Large intestine (tissue), 3 donors: ENCODE results near the gene RPS19BP1. TPM values are rescaled to one million over a fixed set of nuclear protein-coding genes. Genes with fewer than 3 reads are reported as not detected.

Experiments
- DNase-seq, 2 donors: peaks; one replicate each; pipeline versions ENCODE4 v3.0.0 to v3.0.0-alpha.2; 2013
- H3K27ac ChIP-seq: one replicate; pipeline ENCODE4 v1.5.1; 2013; ENCODE audit warnings: low read length
- H3K27me3 ChIP-seq: 2 replicates; pipeline ENCODE4 v1.6.1; 2013; ENCODE audit warnings: low read length; ENCODE audit not compliant: control insufficient read depth, insufficient read depth
- H3K36me3 ChIP-seq: 2 replicates; pipeline ENCODE4 v1.6.1; 2013; ENCODE audit warnings: low read length; ENCODE audit not compliant: control insufficient read depth, insufficient read depth
- H3K4me1 ChIP-seq: one replicate; pipeline ENCODE4 v1.6.1; 2013; ENCODE audit warnings: low read length; ENCODE audit not compliant: control insufficient read depth, insufficient read depth
- H3K4me3 ChIP-seq: one replicate; pipeline ENCODE4 v1.5.1; 2013; ENCODE audit warnings: low read length
- H3K9me3 ChIP-seq: one replicate; pipeline ENCODE4 v1.6.1; 2013; ENCODE audit warnings: mild to moderate bottlenecking, low read depth, low read length, moderate library complexity; ENCODE audit not compliant: control insufficient read depth
- WGBS: methylation state at CpG from one replicate; pipeline ENCODE4 v1.1.5; 2013; ENCODE audit warnings: low lambda C conversion rate; ENCODE audit not compliant: insufficient coverage; 5-methylcytosine and 5-hydroxymethylcytosine counted together
- polyA plus RNA-seq: library from polyadenylated mRNA; unstranded; fragments of 120-200 nt; gene quantifications from one replicate; pipeline ENCODE4 v1.2.1, GENCODE V29; 2013

Gene RPS19BP1
- polyA plus RNA-seq, 1 donor = 57.2 TPM

- Histone ChIP-seq H3K27me3 (peaks cover 25% of the 10 kb centered on the region), H3K4me3 (no peak overlapping the region), H3K9me3 (no peaks in the 10 kb centered on the region), H3K27ac (no peak overlapping the region), H3K36me3 (no peaks in the 10 kb centered on the region), H3K4me1 (no peaks in the 10 kb centered on the region)
- DNase-seq = peak in 1 of 2 donors; percentile 49
- no CpG with 5 or more reads among the region's 39 CpGs for WGBS
Observed at GRCh38 chr22:39545386-39546365, 13.1 kb upstream of the RPS19BP1 start.

GRCh38 chr22:39543095-39543494 is 10.5 kb upstream of the RPS19BP1 start:
- Histone ChIP-seq H3K27ac (no peak overlapping the region), H3K27me3 (peaks cover 10% of the 10 kb centered on the region), H3K9me3 (no peaks in the 10 kb centered on the region), H3K4me3 (no peak overlapping the region), H3K36me3 (no peaks in the 10 kb centered on the region), H3K4me1 (no peaks in the 10 kb centered on the region)
- no peak for DNase-seq
- 75% methylated on average over 2 of the region's 11 CpGs for WGBS

GRCh38 chr22:39537975-39538374 is 5.4 kb upstream of the RPS19BP1 start:
- Histone ChIP-seq H3K4me3 (no peak overlapping the region), H3K36me3 (no peaks in the 10 kb centered on the region), H3K27me3 (no peaks in the 10 kb centered on the region), H3K9me3 (no peaks in the 10 kb centered on the region), H3K4me1 (peaks cover 5% of the 10 kb centered on the region), H3K27ac (no peak overlapping the region)
- no peak for DNase-seq
- WGBS = no CpG with 5 or more reads among the region's 2 CpGs

GRCh38 chr22:39536711-39537110 is 4.2 kb upstream of the RPS19BP1 start:
- WGBS = no CpG with 5 or more reads among the region's 8 CpGs
- H3K4me1 ChIP-seq = peaks cover 8% of the 10 kb centered on the region
- H3K27me3 ChIP-seq = no peaks in the 10 kb centered on the region
- no peaks in the 10 kb centered on the region for H3K9me3 ChIP-seq
- H3K27ac ChIP-seq = no peak overlapping the region
- H3K36me3 ChIP-seq = no peaks in the 10 kb centered on the region
- no peak overlapping the region for H3K4me3 ChIP-seq
- DNase-seq = no peak

- Histone ChIP-seq H3K4me1 (peaks cover 16% of the 10 kb centered on the region), H3K27ac (no peak overlapping the region), H3K27me3 (no peaks in the 10 kb centered on the region), H3K36me3 (peaks cover 3% of the 10 kb centered on the region), H3K4me3 (no peak overlapping the region), H3K9me3 (no peaks in the 10 kb centered on the region)
- WGBS = no CpG with 5 or more reads among the region's 15 CpGs
- DNase-seq = no peak
Observed at GRCh38 chr22:39535831-39536449, 3.4 kb upstream of the RPS19BP1 start.

GRCh38 chr22:39535357-39535725 is 2.8 kb upstream of the RPS19BP1 start:
- WGBS = no CpG with 5 or more reads among the region's 13 CpGs
- no peaks in the 10 kb centered on the region for H3K27me3 ChIP-seq
- DNase-seq = no peak

DNA sequence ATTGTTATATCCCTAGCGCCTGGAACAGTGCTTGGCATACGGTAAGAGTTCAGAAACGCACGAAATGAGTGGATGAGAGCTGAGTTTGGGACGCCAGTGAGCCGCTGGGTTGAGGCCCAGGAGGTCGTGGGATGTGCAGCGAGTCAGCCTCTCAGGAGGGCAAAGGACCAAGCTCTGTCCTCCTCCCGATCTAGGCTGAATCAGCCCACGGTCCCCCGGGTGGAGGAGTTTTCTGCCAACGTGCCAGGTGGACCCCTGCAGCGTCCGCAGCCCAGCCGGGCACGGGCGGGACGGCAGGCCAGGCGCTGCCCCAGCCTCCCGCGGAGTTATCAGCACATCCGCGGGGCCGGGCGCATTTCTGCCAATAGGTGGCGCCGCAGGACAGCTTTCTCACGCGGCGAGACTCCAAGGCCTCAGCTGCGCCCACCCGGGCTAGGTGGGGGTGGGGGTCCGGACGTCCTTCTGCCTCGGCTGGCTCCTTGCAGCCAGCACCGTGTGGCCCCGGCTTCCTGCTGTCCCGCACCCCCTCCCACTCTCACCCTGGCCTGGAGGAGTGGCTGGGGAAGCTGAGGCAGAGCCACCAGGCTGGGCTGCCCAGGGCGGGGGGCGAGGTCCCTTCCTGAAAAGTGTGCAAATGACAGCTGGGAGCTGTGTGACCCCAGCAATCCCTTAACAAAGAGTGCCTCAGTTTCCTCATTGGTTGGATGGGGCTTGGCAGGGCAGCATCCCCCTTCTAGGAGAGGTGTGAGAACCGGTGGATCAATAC is 2.2 kb upstream of the RPS19BP1 start:
- no CpG with 5 or more reads among the region's 41 CpGs for WGBS
- Histone ChIP-seq H3K36me3 (peaks cover 11% of the 10 kb centered on the region), H3K4me1 (peaks cover 21% of the 10 kb centered on the region), H3K4me3 (no peak overlapping the region), H3K9me3 (no peaks in the 10 kb centered on the region), H3K27me3 (no peaks in the 10 kb centered on the region), H3K27ac (no peak overlapping the region)
- peak; percentile 65 to 72 for DNase-seq

More at GRCh38 chr22:39535357-39535725, 2.8 kb upstream of the RPS19BP1 start:
- Histone ChIP-seq H3K36me3 (peaks cover 6% of the 10 kb centered on the region), H3K9me3 (no peaks in the 10 kb centered on the region), H3K27ac (no peak overlapping the region), H3K4me1 (peaks cover 18% of the 10 kb centered on the region), H3K4me3 (no peak overlapping the region)

GRCh38 chr22:39534092-39534506 is 1.6 kb upstream of the RPS19BP1 start:
- WGBS = no CpG with 5 or more reads among the region's 12 CpGs
- no peaks in the 10 kb centered on the region for H3K9me3 ChIP-seq
- no peak for DNase-seq
- peaks cover 27% of the 10 kb centered on the region for H3K4me1 ChIP-seq
- no peak overlapping the region for H3K27ac ChIP-seq
- H3K36me3 ChIP-seq = peaks cover 17% of the 10 kb centered on the region
- H3K27me3 ChIP-seq = no peaks in the 10 kb centered on the region
- H3K4me3 ChIP-seq = no peak overlapping the region

DNA sequence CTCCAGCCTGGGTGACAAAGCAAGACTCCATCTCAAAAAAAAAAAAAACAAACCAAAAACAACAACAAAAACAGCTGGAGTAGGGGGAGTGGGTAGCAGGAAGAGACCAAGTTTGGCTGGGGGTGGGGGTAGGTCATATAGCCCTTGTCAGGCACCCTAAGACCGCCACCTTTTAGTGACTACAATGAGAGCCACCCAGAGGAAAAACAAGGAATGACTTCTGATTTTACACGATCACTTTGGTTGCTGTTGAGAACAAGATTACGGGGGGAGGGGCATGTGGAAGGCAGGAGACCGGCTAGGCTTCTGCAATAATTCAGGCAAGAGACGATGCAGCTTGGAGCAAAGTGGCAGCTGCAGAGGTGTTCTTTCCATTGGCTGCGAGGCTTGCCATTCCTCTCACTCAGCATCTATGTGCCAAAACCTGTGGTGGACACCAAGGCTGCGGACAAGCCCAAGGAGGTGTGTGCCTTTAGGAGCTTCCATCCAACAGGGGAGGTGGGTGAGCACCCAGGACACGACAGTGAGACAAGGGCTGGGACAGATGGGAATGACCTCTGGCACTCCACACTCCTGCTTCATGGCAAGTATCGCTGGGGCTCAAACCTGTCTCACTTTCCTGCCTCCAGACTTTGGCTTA is 1.7 kb downstream of the RPS19BP1 start:
- peak in 1 of 2 donors; percentile 55 for DNase-seq
- H3K27ac ChIP-seq = no peak overlapping the region
- peaks cover 48% of the 10 kb centered on the region for H3K4me1 ChIP-seq
- H3K4me3 ChIP-seq = no peak overlapping the region
- no peaks in the 10 kb centered on the region for H3K9me3 ChIP-seq
- H3K27me3 ChIP-seq = no peaks in the 10 kb centered on the region
- peaks cover 34% of the 10 kb centered on the region for H3K36me3 ChIP-seq
- no CpG with 5 or more reads among the region's 9 CpGs for WGBS

DNA sequence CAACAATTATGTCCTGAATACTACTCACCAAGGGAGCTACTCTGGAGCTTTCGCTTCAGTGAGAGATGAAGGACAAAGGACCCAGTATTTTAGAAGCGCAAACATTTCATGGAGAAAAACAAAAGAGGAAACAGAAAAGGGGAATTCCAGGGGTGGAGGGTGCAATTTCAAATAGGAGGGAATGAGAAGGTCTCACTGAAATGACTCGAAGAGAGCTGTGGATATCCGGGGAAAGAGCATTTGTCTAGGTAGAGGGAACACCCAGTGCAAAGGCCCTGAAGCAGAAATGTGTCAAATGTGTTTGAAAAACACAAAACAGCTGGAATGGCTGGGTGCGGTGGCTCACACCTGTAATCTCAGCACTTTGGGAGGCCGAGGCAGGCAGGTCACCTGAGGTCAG is 2.4 kb downstream of the RPS19BP1 start:
- no peak overlapping the region for H3K27ac ChIP-seq

More for the DNA sequence above, 2.4 kb downstream of the RPS19BP1 start:
- Histone ChIP-seq H3K27me3 (no peaks in the 10 kb centered on the region), H3K9me3 (no peaks in the 10 kb centered on the region), H3K4me3 (no peak overlapping the region), H3K36me3 (peaks cover 34% of the 10 kb centered on the region), H3K4me1 (peaks cover 48% of the 10 kb centered on the region)
- WGBS = 100% methylated on average over 2 of the region's 6 CpGs
- no peak for DNase-seq
